Effector memory CD8-positive, alpha-beta T cell (primary cell): ENCODE results near the gene ENTPD3.

Source experiments
- ATAC-seq: fragments of 150-1000 bp; cut with Tn5 transposase; replicated peaks from 2 replicates; pipeline ENCODE4 v1.10.0; 2021; ENCODE audit warnings: mild to moderate bottlenecking, moderate library complexity
- DNase-seq, 3 experiments: peaks; one replicate each; pipeline ENCODE4 v3.0.0; 2021
- H3K27ac Mint-ChIP-seq, 2 donors: one replicate each; pipeline ENCODE4 v1.8.0; 2022; ENCODE audit warnings: mild to moderate bottlenecking in 2 of 2, mixed read lengths in 2 of 2, moderate library complexity in 2 of 2
- H3K27me3 Mint-ChIP-seq, 2 donors: one replicate each; pipeline ENCODE4 v1.8.0; 2022; ENCODE audit warnings: mixed read lengths in 2 of 2
- H3K36me3 Mint-ChIP-seq: one replicate; pipeline ENCODE4 v1.8.0; 2022; ENCODE audit warnings: mild to moderate bottlenecking, moderate library complexity, mixed read lengths; ENCODE audit not compliant: insufficient read depth
- H3K4me1 Mint-ChIP-seq, 2 donors: one replicate each; pipeline ENCODE4 v1.8.0; 2022; ENCODE audit warnings: low read depth in 2 of 2, mixed read lengths in 2 of 2
- H3K4me3 Mint-ChIP-seq, 2 donors: one replicate each; pipeline ENCODE4 v1.8.0; 2022; ENCODE audit warnings: mild to moderate bottlenecking in 2 of 2, mixed read lengths in 2 of 2, moderate library complexity in 2 of 2
- H3K9me3 Mint-ChIP-seq, 2 donors: one replicate each; pipeline ENCODE4 v1.8.0; 2022; ENCODE audit warnings: mixed read lengths in 2 of 2

The ENTPD3 gene

GRCh38 chr3:40427045-40427669 lies 40.2 kb downstream of the ENTPD3 start:
- no peak for DNase-seq
- H3K9me3 Mint-ChIP-seq = no peaks in the 10 kb centered on the region
- no peak overlapping the region for H3K4me3 Mint-ChIP-seq

GRCh38 chr3:40432793-40433192 lies 45.8 kb downstream of the ENTPD3 start:
- Mint-ChIP-seq H3K27me3 (no peaks in the 10 kb centered on the region), H3K9me3 (no peaks in the 10 kb centered on the region), H3K36me3 (no peaks in the 10 kb centered on the region), H3K4me3 (no peak overlapping the region), H3K4me1 (no peaks in the 10 kb centered on the region), H3K27ac (no peak overlapping the region)
- no peak for ATAC-seq
- DNase-seq = no peak

More at GRCh38 chr3:40427045-40427669, 40.2 kb downstream of the ENTPD3 start:
- H3K4me1 Mint-ChIP-seq = no peaks in the 10 kb centered on the region
- no peak for ATAC-seq
- no peaks in the 10 kb centered on the region for H3K27me3 Mint-ChIP-seq
- no peak overlapping the region for H3K27ac Mint-ChIP-seq
- H3K36me3 Mint-ChIP-seq = no peaks in the 10 kb centered on the region

- ATAC-seq = no peak
- no peak for DNase-seq
Measured at GRCh38 chr3:40437889-40438288, 50.9 kb downstream of the ENTPD3 start.

DNA sequence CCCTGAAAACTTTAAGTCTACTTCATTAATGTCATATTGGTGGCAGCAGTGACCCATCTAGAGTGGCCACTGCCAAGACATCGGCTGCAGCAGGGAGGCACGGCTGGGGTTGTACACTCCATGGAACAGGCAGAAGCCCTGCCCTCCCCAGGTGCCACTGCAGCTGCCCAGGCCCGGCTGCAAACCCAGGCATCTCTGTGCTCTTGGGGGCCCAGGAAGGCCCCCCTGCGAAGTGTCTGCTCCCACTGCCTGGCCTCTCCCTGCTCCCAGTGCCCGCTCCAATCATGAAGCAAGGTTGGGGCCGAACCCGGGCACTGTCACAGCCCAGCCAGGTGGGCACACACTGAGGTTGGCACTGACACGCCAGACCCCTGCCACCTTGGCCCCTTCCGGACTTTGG lies 58.1 kb downstream of the ENTPD3 start:
- peaks cover 0 to 1% of the 10 kb centered on the region in 2 donors for H3K9me3 Mint-ChIP-seq
- no peak for DNase-seq
- H3K27ac Mint-ChIP-seq = no peak overlapping the region
- no peaks in the 10 kb centered on the region for H3K27me3 Mint-ChIP-seq
- H3K4me3 Mint-ChIP-seq = no peak overlapping the region
- no peak for ATAC-seq
- peaks cover 4% of the 10 kb centered on the region for H3K36me3 Mint-ChIP-seq
- no peaks in the 10 kb centered on the region for H3K4me1 Mint-ChIP-seq

More at GRCh38 chr3:40437889-40438288, 50.9 kb downstream of the ENTPD3 start:
- peaks cover 0 to 1% of the 10 kb centered on the region in 2 donors for H3K9me3 Mint-ChIP-seq
- H3K4me1 Mint-ChIP-seq = no peaks in the 10 kb centered on the region
- H3K27me3 Mint-ChIP-seq = no peaks in the 10 kb centered on the region
- no peak overlapping the region for H3K4me3 Mint-ChIP-seq
- H3K27ac Mint-ChIP-seq = no peak overlapping the region
- no peaks in the 10 kb centered on the region for H3K36me3 Mint-ChIP-seq

GRCh38 chr3:40445880-40446279 lies 58.9 kb downstream of the ENTPD3 start:
- peak overlapping the region in 1 of 2 donors; percentile 64 for H3K27ac Mint-ChIP-seq
- no peaks in the 10 kb centered on the region for H3K27me3 Mint-ChIP-seq
- H3K36me3 Mint-ChIP-seq = peaks cover 4% of the 10 kb centered on the region
- no peaks in the 10 kb centered on the region for H3K9me3 Mint-ChIP-seq
- no peak overlapping the region for H3K4me3 Mint-ChIP-seq
- no peak for DNase-seq
- no peak for ATAC-seq
- H3K4me1 Mint-ChIP-seq = no peaks in the 10 kb centered on the region

GRCh38 chr3:40450438-40450837 lies 63.5 kb downstream of the ENTPD3 start:
- no peak overlapping the region for H3K4me3 Mint-ChIP-seq
- peaks cover 13% of the 10 kb centered on the region for H3K36me3 Mint-ChIP-seq
- ATAC-seq = no peak
- H3K27ac Mint-ChIP-seq = no peak overlapping the region
- DNase-seq = no peak
- no peaks in the 10 kb centered on the region for H3K27me3 Mint-ChIP-seq
- H3K9me3 Mint-ChIP-seq = no peaks in the 10 kb centered on the region
- H3K4me1 Mint-ChIP-seq = peaks cover 13 to 15% of the 10 kb centered on the region in 2 donors

GRCh38 chr3:40451551-40451950 lies 64.6 kb downstream of the ENTPD3 start:
- Mint-ChIP-seq H3K27ac (peak overlapping the region in 1 of 2 donors; percentile 95), H3K27me3 (no peaks in the 10 kb centered on the region), H3K4me3 (no peak overlapping the region), H3K36me3 (peaks cover 15% of the 10 kb centered on the region), H3K9me3 (peaks cover 0 to 1% of the 10 kb centered on the region in 2 donors), H3K4me1 (peaks cover 15% of the 10 kb centered on the region in 2 donors)
- DNase-seq = no peak
- ATAC-seq = no peak

- DNase-seq (no peak), ATAC-seq (no peak)
- Mint-ChIP-seq H3K27ac (peak overlapping the region; percentile 95 to 99), H3K27me3 (no peaks in the 10 kb centered on the region), H3K4me1 (peaks cover 17 to 20% of the 10 kb centered on the region in 2 donors), H3K36me3 (peaks cover 16% of the 10 kb centered on the region), H3K4me3 (peak overlapping the region; percentile 88 to 89), H3K9me3 (peaks cover 0 to 2% of the 10 kb centered on the region in 2 donors)
Measured at GRCh38 chr3:40452057-40452456, 65.1 kb downstream of the ENTPD3 start.

DNA sequence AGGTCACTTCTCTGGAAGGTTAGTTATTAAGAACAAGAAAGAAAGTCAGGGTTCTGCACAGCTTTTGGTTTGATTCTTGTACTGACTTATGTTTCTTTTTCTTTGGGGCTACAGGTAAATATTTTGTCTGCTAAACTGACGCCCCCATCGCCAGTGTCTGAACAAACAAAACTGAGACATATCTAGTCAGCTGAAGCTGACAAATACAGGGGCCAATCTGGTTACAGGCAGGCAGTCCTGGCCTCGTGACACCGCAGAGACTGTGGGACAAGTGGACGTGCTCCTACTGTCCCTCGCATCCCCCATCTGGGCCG lies 65.5 kb downstream of the ENTPD3 start:
- Mint-ChIP-seq H3K9me3 (peaks cover 0 to 3% of the 10 kb centered on the region in 2 donors), H3K36me3 (peaks cover 20% of the 10 kb centered on the region), H3K27me3 (no peaks in the 10 kb centered on the region), H3K4me3 (peak overlapping the region; percentile 88 to 89), H3K4me1 (peaks cover 17 to 22% of the 10 kb centered on the region in 2 donors), H3K27ac (peak overlapping the region; percentile 95 to 99)
- DNase-seq (no peak), ATAC-seq (no peak)

DNA sequence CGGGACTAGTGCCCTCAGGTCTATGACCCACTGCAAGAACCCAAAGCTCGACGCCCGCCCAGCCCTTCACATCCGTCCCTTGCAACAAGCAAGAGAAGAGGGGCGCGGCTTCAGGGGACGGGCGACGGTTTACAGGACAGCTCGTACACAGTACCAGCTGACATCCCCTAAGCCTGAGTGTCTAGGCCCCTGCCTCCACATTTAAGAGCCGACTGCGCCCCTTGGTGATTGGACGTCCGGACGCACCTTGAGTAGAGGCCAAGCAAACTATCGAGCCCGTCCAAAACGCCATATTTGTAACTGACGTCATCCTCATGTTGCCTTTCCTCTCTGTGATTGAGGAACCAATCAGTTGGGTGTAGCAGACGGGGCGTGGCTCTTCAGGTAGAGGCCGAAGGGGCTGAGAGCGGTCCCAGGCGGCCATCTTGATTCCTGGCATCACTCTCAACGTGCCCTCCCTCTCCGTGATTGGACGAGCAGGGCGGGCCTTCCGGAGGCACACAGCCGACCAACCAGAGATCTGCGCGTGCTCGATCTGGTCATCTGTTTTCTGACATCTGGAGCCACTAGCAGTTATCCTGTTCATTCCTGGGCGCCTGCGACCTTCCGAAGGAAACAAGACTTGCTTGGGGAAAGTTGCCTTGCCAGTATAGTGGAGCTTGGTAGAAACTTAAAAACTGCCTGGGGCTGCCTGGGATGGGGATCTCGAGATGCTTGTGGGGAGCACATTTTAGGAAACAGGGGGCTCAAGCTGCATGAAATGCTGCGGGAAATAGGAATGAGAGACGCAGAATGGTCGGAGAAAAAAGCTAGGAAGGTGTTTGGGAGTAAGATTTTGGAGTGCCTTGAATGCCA lies 66.1 kb downstream of the ENTPD3 start:
- peak; percentile 89 to 94 (median 92) for DNase-seq
- peaks cover 24% of the 10 kb centered on the region for H3K36me3 Mint-ChIP-seq
- H3K4me3 Mint-ChIP-seq = peak overlapping the region; percentile 88 to 89
- peaks cover 0 to 3% of the 10 kb centered on the region in 2 donors for H3K9me3 Mint-ChIP-seq
- ATAC-seq = peak; percentile 87
- peak overlapping the region; percentile 95 to 99 for H3K27ac Mint-ChIP-seq
- H3K27me3 Mint-ChIP-seq = no peaks in the 10 kb centered on the region
- peaks cover 23 to 27% of the 10 kb centered on the region in 2 donors for H3K4me1 Mint-ChIP-seq

- ATAC-seq (no peak), DNase-seq (no peak)
- Mint-ChIP-seq H3K4me3 (peak overlapping the region; percentile 43 to 88), H3K27me3 (no peaks in the 10 kb centered on the region), H3K36me3 (peaks cover 33% of the 10 kb centered on the region), H3K9me3 (peaks cover 0 to 3% of the 10 kb centered on the region in 2 donors), H3K27ac (peak overlapping the region; percentile 95 to 99), H3K4me1 (peaks cover 25 to 33% of the 10 kb centered on the region in 2 donors)
Measured at GRCh38 chr3:40453933-40454332, 66.9 kb downstream of the ENTPD3 start.

GRCh38 chr3:40455328-40455727 lies 68.3 kb downstream of the ENTPD3 start:
- peaks cover 0 to 3% of the 10 kb centered on the region in 2 donors for H3K9me3 Mint-ChIP-seq
- H3K36me3 Mint-ChIP-seq = peaks cover 47% of the 10 kb centered on the region
- peak overlapping the region in 1 of 2 donors; percentile 98 for H3K27ac Mint-ChIP-seq
- DNase-seq (no peak), ATAC-seq (no peak)
- H3K4me3 Mint-ChIP-seq = peak overlapping the region; percentile 91 to 94
- peaks cover 25 to 36% of the 10 kb centered on the region in 2 donors for H3K4me1 Mint-ChIP-seq
- H3K27me3 Mint-ChIP-seq = no peaks in the 10 kb centered on the region

- ATAC-seq = no peak
- Mint-ChIP-seq H3K4me1 (peaks cover 25 to 37% of the 10 kb centered on the region in 2 donors), H3K27ac (peak overlapping the region; percentile 94 to 98), H3K36me3 (peaks cover 58% of the 10 kb centered on the region), H3K27me3 (no peaks in the 10 kb centered on the region), H3K4me3 (peak overlapping the region; percentile 91 to 94), H3K9me3 (peaks cover 0 to 3% of the 10 kb centered on the region in 2 donors)
- no peak for DNase-seq
Measured at GRCh38 chr3:40456279-40456939, 69.4 kb downstream of the ENTPD3 start.
